ENCODE data around the gene ADRA2B.
A peak's percentile ranks its signal among the peaks of the same experiment; 100 is the strongest.
"Not testable (repeated sequence)": the region's sequence is repeated elsewhere in the genome, so short reads cannot be mapped to it uniquely, and the experiment has no call there.

Gene ADRA2B

DNA sequence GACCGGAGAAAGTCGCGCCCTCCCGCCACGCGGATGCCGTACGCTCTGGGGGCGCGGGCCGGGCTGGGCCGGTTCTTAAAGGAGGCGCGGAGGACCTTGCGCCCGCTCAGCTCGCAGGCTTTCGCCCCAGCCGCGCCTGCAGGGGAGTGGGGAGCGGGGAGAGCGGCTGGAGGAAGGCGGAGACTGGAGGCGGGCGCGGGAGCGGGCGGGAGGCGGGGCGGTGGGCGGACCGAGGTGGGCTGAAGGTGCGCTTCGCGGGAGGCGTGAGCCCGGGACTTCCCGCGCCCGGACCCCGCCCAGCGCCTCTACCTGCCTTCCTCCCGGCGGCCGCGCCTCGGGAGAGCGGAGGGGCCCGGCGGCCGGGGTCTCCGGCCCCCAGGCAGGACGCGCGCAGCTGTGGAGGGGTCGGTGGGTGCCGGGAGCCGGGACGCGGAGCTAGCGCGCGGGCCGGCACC, at the start of gene ADRA2B:
TSS of gene ADRA2B (minus strand) at position 148 of the 455 bp plus-strand sequence. CDS start 422 bp downstream, outside the sequence.
- DNase-seq: peak; percentile 83 to 85

DNA sequence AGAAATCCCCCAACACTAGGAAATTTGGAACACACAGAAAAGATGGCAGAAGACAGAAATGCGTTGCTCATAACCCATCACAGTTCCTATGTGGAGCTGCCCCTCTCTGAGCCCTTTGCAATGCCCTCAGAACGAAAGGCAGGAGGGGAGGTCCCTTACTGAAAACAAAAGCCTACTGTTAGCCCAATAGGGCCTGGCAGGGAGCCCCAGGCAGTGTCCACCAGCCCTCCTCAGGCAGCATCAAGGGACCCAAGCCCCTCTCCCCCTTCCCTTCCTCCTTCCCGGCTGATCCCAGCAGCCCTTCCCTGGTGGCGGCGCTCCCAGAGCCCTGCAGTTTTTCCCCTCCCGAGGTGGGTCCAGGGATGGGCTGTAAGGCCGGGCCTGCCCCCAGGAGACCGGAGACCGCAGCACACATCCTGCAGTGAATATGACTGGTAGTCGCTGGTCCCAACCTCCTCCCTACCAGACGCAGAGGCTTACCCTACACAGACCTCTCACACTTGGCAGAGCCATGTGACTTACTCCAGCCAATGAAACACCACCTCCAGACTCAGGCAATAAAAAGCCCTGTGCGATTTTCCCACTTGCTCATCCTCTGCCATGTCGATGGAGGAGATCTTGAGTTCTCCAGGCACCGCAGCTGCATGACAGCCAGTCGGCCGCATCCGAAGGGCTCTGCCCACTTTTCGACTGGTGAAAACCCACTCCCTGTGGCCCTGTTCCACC, 48.3 kb upstream of the ADRA2B start:
- DNase-seq: peak in 1 of 2 experiments; percentile 37

DNA sequence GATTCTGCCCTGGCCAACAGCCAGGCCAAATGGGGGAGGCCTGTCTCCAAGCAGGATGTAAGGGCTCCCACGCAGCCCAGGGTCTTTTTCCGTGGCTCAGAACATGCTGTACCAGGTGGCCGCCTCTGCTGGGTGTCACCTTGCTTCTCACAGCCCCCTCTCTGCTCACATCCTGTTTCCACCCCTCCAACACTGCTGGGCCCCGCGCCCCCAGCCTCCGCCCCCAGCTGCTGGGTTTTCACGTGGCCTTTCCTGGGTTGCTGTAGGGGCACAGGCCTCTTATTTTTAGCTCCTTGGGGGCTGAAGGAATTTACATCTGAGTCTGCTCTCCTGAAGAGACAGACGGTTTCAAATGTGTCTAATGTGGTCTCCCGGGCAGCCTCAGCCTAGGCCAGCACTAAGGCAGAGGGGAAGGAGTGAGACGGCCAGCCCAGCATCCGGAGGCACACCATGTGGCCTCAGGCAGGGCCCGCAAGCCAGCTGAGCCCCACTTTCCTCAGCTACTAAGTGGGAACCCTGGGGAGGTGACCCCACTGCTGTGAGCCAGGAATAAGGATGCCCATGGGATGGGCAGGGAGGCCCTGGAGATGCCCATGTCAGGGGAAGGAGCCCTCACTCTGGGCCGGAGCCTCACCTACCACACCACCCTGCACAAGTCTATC, 47.5 kb upstream of the ADRA2B start:
- peak; percentile 71 to 79 for DNase-seq

DNA sequence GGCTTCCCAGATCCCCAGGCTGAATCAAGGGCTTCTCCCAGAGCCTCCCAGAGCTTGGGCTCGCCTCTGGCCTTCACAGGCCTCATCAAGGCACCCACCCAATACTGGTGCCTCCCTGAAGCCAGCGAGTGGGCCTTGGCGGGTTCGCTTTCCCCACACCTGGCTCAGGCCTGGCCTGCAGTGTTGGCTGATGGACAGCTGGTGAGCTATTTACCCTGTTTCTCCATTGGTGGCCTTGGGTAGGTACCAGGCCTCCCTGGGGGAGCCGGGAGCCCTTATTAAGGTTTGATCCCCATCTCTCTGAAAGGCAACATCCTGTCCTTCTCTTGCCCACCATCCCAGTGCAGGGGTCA, 47.0 kb upstream of the ADRA2B start:
- no peak for DNase-seq

DNA sequence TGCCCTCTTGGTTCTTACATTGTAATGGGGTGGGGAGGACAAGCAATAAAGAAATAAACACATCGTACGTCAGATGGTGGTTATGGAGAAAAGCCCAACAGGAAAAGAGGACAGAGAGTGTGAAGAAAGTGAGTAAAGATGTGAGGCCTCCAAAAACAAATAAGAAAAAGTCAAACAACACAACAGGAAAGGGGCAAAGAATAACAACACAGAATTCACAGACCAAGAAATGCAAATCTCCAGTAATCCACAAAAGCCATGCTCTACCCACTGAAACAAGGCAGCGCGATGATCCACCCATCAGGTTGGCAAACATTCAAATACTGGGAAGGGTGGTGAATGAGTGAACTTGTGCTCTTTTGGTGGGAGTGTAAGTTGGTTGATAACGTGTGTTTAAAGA, 45.5 kb upstream of the ADRA2B start:
- no peak for DNase-seq

DNA sequence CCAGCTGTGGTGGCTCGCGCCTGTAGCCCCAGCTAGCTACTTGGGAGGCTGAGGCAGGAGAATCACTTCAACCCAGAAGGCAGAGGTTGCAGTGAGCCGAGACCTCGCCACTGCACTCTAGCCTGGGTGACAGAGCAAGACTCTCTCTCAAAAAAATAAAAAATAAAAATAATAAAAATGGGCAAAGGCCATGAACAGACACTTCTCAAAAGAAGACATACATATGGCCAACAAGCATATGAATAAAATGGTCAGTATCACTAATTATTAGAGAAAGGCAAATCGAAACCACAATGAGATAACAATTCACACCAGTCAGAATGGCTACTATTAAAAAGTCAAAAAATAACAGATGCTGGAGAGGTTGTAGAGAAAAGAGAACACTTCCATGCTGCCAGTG, 44.0 kb upstream of the ADRA2B start:
- DNase-seq: not testable (repeated sequence)

DNA sequence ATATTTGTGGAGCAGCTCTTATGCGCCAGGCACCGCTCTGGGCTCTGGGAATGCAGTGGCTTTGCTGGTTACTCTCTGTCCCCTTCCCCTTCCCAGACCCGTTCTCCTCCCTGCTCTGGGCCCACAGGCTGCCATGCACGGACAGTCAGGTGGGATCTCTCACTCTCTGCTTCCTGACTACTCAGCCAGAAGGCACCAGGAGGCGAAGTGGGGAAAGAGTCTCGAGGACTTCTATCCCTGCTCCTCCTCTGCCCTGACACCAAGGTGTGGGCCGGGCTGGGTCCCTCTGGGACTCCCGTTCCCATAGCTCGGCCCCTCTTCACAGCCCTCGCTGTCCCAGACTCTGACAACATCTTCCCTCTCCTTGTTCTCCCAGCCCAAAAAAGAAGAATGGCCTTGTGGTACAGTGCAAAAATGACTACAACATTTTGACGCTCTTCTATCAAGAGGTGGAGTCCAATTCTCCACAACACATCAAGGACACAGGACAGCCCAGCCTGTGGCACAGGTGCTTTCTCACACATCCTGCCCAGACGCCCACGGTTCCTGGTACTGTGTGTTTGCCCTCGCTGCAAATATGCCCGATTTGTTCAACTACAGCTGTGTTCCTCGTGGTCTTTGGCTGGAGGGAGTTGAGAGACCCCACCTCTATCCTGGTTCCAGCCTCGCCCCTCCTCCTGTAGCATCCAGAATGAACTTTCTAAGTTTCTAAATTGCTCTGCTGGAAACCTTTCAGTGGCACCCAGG, 42.9 kb upstream of the ADRA2B start:
- DNase-seq: peak in 1 of 2 experiments; percentile 51

DNA sequence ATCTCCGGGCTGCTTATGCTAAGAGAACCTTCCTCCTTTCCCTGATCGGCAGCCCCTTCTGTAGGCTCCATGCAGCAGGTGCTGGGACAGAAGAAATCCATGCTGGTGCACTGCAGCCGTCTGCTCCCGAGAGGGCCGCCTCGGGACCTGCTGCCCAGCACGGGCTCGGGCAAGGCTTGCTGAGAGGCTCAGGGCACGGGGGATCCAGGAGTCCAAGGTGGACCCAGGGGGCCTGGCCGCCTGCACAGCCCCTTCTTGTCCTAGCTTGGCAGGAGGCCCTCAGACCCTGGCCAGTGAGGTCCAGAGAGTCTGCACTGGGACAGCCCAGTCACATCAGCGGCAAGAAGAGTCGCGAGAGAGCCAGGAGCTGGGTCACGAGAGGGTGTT, 42.2 kb upstream of the ADRA2B start:
- DNase-seq: no peak

DNA sequence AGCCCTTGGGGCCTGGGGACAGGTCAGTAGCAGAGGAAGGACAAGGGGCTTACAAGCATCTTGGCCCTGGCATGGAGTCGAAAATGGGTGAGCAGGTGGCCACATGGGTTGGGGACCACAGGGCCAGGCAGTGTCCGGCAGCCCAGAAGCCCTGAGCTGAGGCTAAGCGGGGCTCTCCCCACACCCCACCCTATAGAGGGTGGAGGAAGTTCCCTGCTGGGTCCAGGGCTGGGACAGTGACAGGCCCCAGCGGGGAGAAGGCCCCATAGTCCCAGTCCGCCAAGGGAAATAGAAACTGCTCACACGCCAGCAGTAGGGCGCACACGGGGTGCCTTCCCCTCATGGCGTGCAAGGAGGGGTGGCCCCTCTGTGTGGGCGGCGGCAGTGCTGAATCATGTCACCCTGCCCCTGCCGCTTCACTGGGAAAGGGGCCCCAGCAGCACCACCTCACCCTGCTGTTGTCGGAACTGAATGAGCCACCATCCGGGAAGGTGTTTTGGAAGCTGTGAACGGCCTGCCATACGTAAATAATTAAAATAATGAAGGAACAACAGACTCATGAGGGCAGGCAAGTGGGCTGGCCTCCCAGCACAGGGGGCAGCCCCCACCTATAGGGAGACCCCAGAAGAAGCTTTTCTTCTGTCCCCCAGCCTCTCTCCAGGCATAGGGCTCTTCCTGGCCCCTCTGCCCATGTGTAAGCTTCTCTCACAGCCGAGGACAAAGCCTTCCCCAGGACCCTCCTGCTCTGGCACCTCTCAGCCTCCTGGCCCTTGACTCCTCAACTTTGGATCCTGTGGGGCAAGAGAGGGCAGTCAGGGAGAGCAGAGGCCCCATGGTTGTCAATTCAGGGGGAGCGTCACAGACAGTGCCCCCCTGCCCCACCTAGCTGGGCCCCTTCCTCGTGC, 41.5 kb upstream of the ADRA2B start:
- peak; percentile 91 to 94 for DNase-seq

DNA sequence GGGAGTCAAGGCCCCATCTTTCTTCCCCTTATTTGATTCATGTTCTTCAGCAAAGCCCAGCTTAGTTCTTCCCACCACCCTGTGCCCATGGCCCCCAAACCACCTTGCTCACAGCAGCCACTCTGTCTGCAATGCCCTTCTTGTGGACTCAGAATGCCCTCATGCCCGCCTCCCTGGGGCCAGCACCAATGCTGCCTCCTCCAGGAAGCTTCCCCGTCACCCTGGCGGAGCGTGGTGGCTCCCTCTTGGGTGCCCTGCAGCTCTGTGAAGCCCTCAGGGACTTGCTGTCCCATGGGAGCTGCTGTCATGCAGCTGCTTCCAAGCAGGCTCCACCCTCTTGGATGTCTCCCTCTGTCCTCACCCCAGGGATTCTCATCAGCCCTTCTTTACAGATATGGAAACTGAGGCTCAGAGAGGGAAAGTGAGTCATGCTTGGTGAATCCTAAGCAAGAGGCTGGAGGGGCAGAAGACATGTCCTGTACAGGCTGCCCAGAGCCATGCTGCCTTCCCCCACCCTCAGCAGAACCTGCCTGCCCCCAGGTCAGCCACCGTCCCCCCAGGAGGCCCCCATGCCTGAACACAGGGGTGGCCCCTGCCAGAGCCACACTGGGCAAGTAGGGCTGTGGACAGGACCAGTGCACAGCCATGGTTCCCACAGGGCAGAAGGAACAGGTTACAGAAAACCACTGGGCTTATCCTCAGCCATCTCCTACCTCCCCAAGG, 40.7 kb upstream of the ADRA2B start:
- DNase-seq: no peak

DNA sequence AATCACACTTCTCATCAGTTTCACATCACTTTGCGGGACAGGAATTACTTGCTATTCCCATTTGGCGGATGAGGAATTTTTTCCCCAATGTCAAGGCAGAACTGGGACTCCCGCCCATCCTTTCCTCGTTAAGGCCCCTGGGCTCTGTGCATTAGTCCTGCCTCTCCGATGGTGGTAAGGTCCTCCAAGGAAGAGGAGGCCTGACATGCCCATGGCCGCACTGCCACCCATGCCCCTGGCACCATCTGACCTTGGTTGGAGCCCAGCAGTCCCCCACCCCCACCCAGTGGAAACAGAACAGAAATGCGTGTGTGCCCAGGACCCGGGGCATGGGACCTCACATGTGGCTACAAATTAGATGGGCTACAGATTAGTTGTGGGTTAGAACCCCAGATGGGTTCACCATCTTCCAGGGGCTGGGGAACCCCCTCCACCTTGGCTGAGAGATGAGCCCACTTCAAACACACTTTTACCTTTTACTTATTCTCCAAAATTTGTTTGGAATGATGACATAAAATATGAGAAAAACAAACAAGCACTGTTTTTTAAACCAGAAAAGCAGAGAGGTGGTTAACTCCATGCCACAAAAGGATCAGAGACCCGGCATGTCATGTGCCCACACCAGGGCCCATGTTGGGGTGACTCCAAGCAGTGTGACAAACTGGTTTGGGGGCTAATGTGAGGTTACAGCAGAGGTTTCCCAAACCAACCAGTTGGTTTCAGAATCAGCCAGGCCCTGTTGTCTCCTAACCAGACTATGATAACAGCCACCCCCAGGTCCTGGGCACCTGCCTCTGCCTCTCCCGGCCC, 39.8 kb upstream of the ADRA2B start:
- no peak for DNase-seq

DNA sequence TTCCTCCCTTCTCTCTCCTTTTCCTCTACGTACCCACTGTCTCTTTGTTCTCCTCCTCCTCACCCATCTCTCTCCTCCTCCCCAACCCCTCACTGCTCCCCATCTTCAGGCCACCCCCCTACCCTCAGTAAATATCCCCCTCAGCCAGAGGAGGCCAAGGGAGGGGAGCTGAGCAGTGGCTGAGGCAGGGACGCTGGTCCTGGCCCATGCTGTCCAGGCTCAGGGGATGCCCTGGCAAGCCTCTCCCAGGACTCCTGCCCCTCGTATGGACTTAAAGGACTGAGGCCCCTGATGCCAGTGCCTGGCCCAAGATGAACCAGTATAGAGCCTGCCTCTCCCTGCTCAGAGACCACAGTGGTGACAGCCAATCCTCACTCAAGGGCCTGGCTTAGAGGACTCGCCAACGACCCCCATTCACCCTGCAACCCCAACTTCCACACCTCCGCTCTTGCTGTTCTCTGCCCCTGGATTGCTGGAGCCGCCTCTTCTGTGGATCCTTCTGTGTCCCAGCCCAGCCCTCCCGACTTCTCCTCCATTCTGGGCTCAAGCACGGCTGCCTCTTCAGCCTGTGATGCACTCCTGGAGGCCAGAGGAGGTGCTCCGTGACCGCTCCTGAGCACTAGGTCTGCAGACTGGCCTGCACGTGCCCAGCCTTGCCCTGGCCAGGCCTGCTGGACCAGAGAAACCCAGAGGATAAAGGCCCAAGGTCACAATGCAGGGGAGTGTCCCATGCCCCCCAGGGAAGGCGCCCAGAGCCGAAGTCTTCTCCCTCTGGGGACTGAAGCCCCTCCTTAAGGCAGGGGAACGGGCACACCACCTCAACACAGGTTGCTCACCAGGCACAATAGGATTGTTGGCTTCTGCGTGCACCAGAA, 38.4 kb upstream of the ADRA2B start:
- DNase-seq: no peak

DNA sequence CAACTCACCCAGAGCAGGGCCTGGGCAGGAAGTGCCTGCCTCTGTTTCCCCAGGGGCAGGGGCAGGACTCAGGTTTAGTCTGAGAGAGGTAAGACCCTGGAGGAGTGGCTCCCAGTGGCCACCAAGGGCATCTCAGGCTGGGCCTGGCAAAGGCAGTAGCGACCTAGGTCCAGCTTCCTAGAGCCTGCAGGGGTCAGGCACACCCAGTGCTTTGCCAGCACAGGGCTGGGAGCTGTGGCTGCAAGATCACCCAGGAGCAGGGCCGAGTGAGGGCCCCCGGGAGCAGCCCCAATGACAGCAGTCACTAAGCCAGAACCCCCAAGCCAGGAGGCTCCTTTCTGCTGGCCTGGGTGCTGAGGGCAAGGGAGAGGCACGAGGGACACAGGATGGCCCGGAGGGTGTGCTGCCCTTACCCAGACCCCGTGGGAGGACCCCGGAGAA, 37.6 kb upstream of the ADRA2B start:
- DNase-seq: no peak

DNA sequence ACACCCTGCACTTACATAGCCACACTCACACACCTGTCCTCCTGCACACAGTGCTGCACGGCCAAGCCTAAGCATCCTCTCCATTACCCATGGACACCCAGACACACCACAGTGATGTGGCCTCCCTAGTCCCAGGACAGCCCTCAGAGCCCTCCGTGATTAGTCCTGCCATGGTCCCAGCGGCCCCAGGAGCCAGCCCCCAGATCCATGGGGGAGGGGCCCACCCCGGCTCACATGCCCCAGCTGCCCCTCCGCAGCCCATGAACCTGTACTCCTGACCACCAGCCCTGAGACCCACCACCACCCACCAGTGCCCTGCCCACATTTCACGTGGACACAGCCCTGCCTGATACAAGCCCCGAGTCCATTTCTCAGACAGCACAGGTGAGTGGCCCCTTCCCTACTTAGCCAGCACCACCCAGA, 36.9 kb upstream of the ADRA2B start:
- DNase-seq: no peak

DNA sequence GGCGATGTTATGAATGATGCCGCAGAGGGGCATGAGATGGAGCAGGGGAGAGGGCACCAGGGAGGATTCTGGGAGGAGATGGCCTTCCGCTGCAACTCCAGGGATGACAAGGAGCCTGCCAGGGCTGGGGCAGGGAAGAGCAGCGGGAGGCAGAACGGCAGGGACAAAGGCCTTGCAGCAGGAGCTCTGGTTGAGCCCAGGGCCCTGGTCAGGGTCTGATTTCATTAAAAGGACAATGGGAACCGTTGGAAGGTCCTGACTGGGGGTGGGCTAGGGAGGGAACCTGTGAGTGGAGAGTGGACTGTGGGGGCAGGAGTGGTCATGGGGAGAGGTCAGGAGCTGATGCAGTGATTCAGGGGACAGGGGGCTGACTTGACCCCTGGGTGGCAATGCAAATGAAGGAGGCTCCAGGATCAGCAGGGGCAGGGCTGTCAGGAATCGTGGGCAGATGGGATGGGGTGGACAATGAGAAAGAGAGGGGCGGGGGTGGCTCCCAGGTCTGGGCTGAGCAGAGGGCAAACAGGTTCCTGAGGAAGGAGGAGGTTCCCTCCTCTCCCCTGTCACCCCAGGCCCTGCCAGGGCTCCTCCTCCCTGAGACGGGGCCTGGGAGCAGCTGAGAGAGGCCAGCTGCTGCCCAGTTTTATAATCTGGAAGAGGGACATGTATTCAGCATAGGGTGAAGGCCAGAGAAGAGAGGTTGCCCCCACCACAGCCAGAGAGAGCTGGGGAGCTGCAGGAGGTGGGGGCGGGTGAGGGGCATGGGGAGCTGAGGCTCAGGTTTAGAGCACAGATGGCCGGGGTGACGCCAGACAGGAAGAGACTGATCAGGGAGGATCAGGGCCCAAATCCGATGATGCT, 36.2 kb upstream of the ADRA2B start:
- DNase-seq: no peak

DNA sequence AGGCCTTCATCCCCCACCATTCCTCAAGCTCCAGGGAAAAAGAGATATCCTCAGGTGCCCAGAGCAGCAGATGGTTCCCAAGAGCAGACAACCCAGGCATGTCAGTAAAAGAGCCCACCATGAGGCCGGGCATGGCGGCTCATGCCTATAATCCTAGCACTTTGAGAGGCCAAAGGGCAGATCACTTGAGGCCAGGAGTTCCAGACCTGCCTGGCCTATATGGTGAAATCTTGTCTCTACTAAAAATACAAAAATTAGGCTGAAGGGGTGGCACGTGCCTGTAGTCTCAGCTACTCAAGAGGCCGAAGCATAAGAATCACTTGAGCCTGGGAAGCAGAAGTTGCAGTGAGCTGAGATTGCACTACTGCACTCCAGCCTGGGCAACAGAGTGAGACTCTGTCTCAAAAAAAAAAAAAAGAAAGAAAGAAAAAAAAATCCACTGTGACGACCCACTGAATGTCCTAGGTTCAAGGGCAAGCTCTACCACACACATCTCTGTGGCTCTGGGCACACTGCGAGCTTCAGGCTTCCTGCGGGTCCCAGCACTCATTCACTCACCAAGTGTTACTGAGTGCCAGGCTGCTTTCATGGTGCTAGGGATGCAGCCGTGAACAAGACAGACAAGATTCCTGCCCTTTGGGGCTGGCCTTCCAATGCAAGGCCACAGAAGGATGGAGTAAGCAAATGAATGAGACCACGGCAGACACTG, 35.4 kb upstream of the ADRA2B start:
- no peak for DNase-seq

DNA sequence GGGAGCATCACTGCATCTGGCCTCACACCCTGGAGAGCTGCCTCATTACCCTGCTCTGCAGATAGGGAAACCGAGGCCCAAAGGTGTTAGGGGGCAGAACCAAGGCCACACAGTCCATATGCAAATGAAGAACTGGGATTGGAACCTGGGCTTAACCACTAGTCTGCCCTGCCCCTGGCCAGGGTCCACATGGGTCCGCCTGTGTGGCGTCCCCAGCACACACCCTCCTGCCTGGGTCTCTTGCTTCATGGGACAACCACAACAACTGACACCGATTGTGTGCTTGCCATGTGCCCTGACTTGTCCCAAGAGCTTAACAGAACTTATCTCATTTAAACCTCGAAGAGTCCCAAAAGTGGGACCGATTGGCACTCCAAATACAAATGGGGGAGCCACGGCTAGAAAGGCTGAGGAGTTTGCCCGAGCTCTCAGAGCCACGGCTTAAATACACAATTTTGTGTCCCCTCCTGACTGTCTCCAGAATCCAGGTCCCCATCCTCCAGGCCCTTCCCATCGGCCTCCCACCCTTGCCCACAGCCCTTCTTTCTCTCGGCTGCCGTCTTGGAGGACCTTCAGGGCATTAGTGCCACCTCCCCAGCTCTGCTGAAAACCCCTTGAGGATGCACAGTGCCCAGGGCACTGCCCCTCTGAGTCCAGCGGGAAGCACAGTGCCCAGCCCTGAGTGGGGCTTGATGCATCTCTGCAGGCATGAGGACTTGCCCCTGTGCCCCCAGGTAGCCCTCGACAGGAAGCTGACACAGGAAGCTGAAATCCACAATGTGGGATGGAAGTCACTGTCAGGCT, 34.6 kb upstream of the ADRA2B start:
- DNase-seq: no peak
